Thyroid gland (tissue), 4 donors: Measurements from ENCODE around the gene CLEC2A.

Experiments used
- CTCF ChIP-seq, 6 experiments: fragments of 200-600 bp in 3 of 6; fragments of 450-650 bp in 3 of 6; sonication (generic) in 3 of 6; IDR thresholded peaks; one replicate each; pipeline ENCODE4 v1.5.1; 2016 to 2019; ENCODE audit warnings: antibody characterized with exemption in 6 of 6, mild to moderate bottlenecking in 2 of 6, inconsistent platforms in 1 of 6, moderate library complexity in 1 of 6
- POLR2A ChIP-seq, 2 donors: fragments of 450-650 bp; IDR thresholded peaks; one replicate each; pipeline ENCODE4 v1.6.1; 2017; ENCODE audit warnings: antibody characterized with exemption in 2 of 2, mild to moderate bottlenecking in 2 of 2, moderate library complexity in 1 of 2

- TF ChIP-seq CTCF (IDR thresholded peaks at IDR 0.05) (no peak), POLR2A (IDR thresholded peaks at IDR 0.05) (no peak)
Measured at GRCh38 chr12:9975614-9976013, 43.4 kb upstream of the CLEC2A start.
